ENCODE data around the gene RTKN2.

- no peak for TF ChIP-seq CTCF (conservative IDR thresholded peaks at IDR 0.05; ENCODE audit: low read length)
- no peak for TF ChIP-seq EZH2phosphoT487 (IDR thresholded peaks at IDR 0.05; ENCODE audit: borderline replicate concordance)
These were observed 24.6 kb downstream of the RTKN2 start for GRCh38 chr10:62244088-62244487.

Data from Loucy (cell line).